ENCODE results near the gene TMEM69.

DNA sequence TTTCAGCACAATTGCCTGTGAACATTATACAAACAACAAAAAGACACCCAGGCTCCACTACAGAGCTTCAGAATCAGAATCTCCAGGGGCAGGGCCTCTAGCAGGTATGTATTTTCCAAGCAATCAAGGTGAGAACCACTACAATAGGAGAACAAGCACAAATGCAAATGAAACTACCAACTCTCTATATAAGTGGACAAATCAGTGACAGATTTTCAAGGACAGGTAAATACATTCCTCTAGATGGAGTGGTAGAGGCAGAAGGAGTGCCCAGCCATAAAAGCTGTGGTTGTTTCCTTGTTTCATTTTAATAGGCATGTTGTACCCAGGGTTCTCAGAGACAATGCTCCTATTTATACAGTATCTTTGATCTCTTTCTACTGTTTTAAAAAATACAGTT lies 44.0 kb upstream of the TMEM69 start:
- no peak for TF ChIP-seq POLR2A (IDR thresholded peaks at IDR 0.05)
- peak in 1 of 2 donors; percentile 19 for TF ChIP-seq POLR2AphosphoS5 (IDR thresholded peaks at IDR 0.05; ENCODE audit: insufficient read depth in 1 of 2, low read depth in 1 of 2)
